ENCODE measurements around the gene SLC9A9.

The SLC9A9 gene

GRCh38 chr3:143245692-143246091 is 602.6 kb downstream of the SLC9A9 start:
- no peak for DNase-seq (ENCODE audit: low read depth)

DNA sequence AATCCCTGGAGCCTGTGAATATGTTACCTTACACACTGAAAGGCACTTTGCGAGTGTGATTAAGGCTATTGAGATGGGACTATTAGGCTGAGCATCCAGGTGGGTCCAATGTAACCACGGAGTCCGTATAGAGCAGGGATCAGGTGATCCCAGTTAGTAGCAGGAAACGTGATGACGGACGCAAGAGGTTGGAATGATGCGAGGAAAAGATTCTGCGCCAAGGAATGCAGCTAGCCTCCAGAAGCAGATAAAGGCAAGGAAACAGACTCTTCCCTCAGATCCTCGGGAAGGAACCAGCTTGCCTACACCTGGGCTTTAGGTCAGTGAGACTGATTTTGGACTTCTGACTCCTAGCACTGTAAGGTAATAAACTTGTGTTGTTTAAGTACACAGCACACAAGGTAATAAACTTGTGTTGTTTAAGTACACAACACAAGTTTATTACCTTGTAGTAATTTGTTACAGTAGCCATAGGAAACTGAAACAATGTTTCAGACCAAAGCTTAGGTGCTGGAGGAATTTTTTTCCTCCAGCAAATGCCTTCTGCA is 603.7 kb downstream of the SLC9A9 start:
- DNase-seq (ENCODE audit: low read depth), result no peak

DNA sequence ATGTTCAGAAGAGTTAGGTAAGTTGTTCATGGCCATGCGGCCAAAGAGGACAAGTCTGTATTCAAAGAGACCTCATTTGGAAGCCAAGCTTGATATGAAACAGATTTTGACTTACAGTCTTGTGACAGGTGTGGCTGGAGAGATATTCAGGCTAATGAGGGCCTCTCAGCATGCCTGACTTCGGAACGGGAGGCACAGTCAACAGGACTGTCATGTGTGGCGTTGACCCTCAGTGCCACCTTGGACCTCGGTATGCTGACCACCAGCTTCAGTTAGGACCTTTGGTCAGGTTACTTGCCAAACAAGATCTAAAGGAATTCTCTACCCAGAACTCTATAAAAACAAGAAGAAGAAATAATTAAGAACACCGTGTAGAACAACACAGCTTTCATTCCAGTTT is 604.6 kb downstream of the SLC9A9 start:
- DNase-seq (ENCODE audit: low read depth), result no peak

DNA sequence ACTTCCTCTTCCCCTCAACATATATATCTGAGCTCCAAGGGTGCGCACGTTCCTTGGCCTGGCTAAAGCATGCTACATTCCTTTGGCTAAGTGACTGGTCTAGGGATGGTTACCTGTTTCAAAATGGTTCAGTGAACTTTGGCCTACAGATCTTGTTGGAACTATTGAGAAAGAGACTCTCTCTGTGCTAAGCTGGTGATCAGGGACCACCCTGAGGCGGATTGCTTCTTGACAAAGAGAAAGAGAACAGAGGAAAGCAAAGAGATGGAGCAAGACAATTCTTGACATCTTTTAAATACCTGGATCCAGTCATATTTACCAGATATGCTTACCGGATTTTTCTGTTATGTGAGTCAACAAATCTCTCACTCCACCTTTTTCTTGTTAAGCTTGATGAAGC is 605.6 kb downstream of the SLC9A9 start:
- DNase-seq (ENCODE audit: low read depth), result no peak

DNA sequence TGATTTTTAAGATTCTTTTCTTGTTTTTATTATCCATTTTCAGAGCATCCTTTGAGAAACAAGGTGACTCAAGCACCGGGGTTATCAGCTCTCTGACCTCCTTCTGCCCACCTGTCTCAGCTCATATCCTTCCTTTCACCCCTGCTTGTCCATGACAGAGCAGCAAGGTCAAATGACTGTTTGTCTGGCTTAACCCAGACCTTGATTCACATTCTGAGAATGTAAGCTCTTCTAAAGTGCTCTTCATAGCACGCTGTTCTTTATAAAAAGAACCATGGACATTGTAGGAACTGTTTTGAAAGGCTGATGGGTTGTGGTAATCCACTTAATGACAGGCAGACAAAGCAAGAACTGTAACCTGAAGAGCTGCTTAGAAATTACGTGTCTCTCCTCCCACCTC is 606.2 kb downstream of the SLC9A9 start:
- no peak for DNase-seq (ENCODE audit: low read depth)

DNA sequence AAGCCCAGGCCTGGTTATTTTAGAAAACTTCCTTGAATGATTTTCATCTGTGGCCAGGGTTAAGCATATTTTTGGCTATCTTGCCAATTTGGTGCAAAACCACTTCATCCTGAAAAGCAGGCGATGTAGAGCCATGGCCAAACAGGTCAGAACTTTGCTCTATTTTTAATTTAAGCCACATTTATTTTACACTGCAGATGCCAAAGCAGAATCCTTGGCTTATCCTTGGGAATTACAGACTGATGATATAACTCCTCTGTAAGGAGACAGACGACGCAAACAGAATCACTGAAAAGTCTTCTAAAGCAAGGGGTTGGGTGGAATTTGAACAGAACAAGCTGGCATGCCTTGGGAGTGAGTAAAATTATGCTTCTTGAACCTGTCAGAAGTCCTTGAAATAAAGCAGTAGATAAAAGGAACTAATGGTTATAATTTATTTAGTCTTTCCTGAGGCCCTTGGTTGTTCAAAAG is 606.8 kb downstream of the SLC9A9 start:
- no peak for DNase-seq (ENCODE audit: low read depth)

DNA sequence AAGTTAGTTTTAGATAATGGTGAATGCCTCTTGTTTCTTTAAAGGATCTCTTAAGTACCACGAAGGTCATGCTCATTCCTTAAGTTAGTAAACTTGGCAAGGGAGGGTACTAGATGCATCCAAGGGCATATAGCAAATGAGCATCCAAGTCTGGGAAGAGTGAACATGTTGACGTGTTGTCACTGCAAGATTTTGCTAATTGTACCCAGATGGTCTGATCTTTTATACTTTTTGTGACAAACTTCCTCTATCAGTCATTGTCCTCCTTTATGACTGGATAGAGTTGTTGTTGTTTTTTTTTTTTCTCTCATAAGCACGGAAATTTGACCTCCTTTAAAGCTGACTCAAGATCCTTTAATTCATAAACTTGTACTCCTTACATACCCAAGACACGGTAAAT is 607.4 kb downstream of the SLC9A9 start:
- DNase-seq (ENCODE audit: low read depth), result no peak

GRCh38 chr3:143239031-143239430 is 609.2 kb downstream of the SLC9A9 start:
- no peak for DNase-seq (ENCODE audit: low read depth)

GRCh38 chr3:143237077-143237627 is 611.1 kb downstream of the SLC9A9 start:
- no peak for DNase-seq (ENCODE audit: low read depth)

DNA sequence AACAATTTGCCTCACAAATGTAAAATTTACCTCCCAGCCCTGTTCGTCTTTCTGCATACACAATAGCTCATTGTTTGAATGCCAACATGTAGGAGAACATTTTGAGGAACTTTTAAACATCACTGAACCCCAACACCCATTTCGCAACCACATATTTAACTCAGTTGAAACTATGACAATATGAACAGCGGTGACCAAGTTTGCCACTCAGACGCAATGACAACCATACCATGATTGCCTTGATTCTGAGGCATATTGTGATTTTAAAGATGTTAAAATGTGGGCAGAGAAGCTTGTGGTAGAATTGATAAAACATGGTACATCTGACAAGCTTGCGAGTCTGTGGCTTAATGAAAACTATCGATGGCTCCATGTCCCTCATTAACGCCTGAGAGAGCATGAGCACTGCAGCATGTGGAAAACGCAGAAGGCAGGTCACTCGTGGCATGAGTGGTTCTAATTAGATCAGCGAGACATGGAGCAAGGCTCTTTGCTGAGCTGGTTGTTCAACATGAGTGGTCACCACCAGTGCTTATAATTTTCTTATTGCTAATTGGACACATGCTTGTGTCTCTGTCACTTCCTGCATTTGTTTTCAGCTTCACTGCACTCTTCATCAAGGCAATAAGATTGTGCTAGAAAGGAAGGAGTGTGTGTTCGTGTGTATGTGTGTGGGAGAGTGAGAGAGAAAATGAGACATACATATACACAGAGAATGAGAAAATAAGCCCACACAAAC is 611.9 kb downstream of the SLC9A9 start:
- no peak for DNase-seq (ENCODE audit: low read depth)

- no peak for DNase-seq (ENCODE audit: low read depth)
These were observed 612.6 kb downstream of the SLC9A9 start for GRCh38 chr3:143235614-143236204.

GRCh38 chr3:143234526-143234925 is 613.7 kb downstream of the SLC9A9 start:
- no peak for DNase-seq (ENCODE audit: low read depth)

GRCh38 chr3:143232981-143233380 is 615.3 kb downstream of the SLC9A9 start:
- DNase-seq (ENCODE audit: low read depth), result no peak

DNA sequence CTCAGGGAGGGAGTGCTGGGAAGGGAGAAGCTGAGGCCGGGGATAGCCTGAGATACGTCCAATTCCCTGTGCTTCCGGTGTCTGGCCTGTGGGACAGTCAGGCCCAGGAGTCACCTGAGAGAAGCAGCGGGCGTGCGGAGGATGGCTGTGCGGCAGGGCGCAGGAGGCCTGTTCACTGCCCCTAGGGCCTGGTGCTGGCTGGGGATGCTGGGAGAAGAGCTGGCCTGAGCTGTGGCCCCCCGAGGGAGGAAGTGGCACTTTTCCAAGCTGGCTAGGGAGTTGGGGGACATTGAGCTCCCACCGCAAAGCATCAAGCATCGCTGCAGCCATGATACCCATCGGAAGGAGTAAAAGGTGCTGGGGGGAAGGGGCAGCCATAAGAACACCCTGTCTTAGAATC is 619.9 kb downstream of the SLC9A9 start:
- no peak for DNase-seq (ENCODE audit: low read depth)

GRCh38 chr3:143226678-143227291 is 621.5 kb downstream of the SLC9A9 start:
- no peak for DNase-seq (ENCODE audit: low read depth)

- no peak for DNase-seq (ENCODE audit: low read depth)
These were observed 623.6 kb downstream of the SLC9A9 start for GRCh38 chr3:143224716-143225115.

DNA sequence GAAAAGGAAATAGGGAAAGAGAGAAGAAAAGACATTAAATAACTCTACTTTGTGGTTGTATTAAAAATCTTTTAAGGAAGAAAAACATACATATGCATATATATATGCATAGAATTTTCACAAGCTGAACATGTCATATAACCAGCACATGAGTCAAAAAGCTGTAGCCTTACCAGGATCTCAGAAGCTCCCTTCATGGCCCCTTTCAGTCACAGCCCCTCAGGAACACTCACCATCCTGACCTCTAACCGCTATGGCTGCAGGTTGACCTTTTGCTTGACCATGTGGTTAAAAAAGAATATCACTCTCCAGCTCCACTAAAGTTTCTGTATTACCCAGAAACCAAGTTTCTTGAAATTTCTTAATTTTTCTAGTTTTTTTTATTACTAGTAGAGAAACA is 625.3 kb downstream of the SLC9A9 start:
- no peak for DNase-seq (ENCODE audit: low read depth)

- DNase-seq (ENCODE audit: low read depth), result no peak
These were observed 625.8 kb downstream of the SLC9A9 start for GRCh38 chr3:143222505-143222904.

GRCh38 chr3:143221446-143221845 is 626.8 kb downstream of the SLC9A9 start:
- no peak for DNase-seq (ENCODE audit: low read depth)

DNA sequence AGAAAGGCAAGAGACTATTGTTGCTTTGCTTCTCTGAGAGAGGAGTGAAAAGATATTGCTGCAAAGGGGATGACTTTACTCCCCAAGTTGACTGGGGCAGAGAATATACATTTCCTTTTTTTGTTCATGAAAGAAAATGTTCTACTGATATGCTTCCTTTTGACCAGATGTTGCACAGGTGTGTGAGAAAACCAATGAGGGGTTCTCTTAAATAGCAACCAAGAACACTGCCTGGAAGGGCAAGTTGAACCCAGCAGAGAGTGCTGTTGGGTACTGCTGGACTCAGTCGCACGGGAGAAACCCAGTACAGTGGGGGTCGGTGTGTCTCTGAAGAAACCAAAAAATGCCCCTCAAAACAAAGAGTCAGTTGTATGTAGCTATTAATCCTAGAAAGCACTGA is 627.5 kb downstream of the SLC9A9 start:
- no peak for DNase-seq (ENCODE audit: low read depth)

DNA sequence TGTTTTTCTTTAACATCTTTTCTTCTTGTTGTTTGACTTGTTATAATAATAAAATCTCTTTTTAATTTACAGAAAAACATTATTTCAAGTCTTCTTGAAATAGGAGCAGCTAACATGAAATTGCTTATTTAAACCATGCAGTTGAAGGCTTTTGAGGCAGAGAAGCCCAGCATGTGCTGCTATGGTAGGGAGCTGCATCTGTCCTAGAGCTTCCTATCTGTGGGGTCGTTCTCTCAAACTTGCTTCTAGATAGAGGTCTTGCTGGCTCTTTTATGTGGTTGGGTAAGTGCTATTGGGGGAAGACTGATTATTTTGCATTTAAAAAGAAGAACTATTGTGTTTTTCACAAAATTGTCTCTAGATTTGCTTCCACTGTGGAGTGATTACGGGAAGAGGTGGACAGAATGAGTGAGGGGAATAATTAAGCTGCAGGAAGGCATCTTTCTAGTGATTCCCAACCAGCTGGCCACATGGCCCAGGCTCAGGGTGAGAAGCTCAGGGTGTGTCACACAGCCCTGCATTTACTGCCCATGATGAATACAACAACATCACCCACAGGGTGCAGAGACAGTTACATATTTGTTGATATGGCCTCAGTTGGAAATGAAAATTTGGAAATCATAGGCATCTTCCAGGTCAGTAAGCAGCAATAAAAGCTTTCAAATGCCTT is 630.0 kb downstream of the SLC9A9 start:
- no peak for DNase-seq (ENCODE audit: low read depth)

GRCh38 chr3:143217283-143217682 is 631.0 kb downstream of the SLC9A9 start:
- no peak for DNase-seq (ENCODE audit: low read depth)
